K562 (cell line): ENCODE measurements around the gene SNCG.

Experiments
- CEBPG ChIP-seq, 3 experiments: fragments of 200-800 bp in 1 of 3; sonication (Bioruptor generic) in 1 of 3; sonication (generic) in 1 of 3; formaldehyde crosslinking in 1 of 3; IDR thresholded peaks in 2 of 3; conservative IDR thresholded peaks in 1 of 3; 2 replicates each; pipeline versions ENCODE4 v1.6.1 to v1.8.0; 2016 to 2022; ENCODE audit warnings: missing compliant biosample characterization in 2 of 3, missing genetic modification characterization in 2 of 3, mild to moderate bottlenecking in 1 of 3, missing genetic modification reagents in 1 of 3
- ESRRA ChIP-seq: fragments of 450-650 bp; IDR thresholded peaks from 2 replicates; pipeline ENCODE4 v1.6.1; 2014; ENCODE audit warnings: low read depth, mild to moderate bottlenecking, moderate library complexity, borderline replicate concordance
- GTF2F1 ChIP-seq: IDR thresholded peaks from 2 replicates; pipeline ENCODE4 v1.6.1; 2011; ENCODE audit warnings: low read depth, low read length, improper control_type of control experiment
- KLF16 ChIP-seq: IDR thresholded peaks from 2 replicates; pipeline ENCODE4 v1.6.1; 2016; ENCODE audit warnings: antibody characterized with exemption
- LEF1 ChIP-seq: fragments of 450-650 bp; IDR thresholded peaks from 2 replicates; pipeline ENCODE4 v1.6.1; 2016; ENCODE audit warnings: mild to moderate bottlenecking
- MECOM ChIP-seq: fragments of 250-450 bp; sonication (Bioruptor Pico); IDR thresholded peaks from 2 replicates; pipeline ENCODE4 v1.8.0; 2022; ENCODE audit warnings: inconsistent platforms
- MYC ChIP-seq, 2 experiments: fragments of 250-450 bp in 1 of 2; sonication (Bioruptor Pico) in 1 of 2; IDR thresholded peaks; 2 replicates each; pipeline versions ENCODE4 v1.5.1 to v1.6.1; 2012 to 2021; ENCODE audit warnings: low read depth in 2 of 2, borderline replicate concordance in 1 of 2, improper control_type of control experiment in 1 of 2, low read length in 1 of 2, mild to moderate bottlenecking in 1 of 2, moderate library complexity in 1 of 2
- SP2 ChIP-seq: IDR thresholded peaks from 2 replicates; pipeline ENCODE4 v1.6.1; 2011; ENCODE audit warnings: mild to moderate bottlenecking, low read depth, low read length, moderate library complexity; ENCODE audit not compliant: poor library complexity, severe bottlenecking; ENCODE audit errors: extremely low read depth
- SRSF1 ChIP-seq: fragments of 200-400 bp; formaldehyde crosslinking; IDR thresholded peaks from 2 replicates; pipeline ENCODE4 v1.6.1; 2017; ENCODE audit warnings: mild to moderate bottlenecking, low read depth, low read length, moderate library complexity
- TF ChIP-seq, protein P1 (sequence below): sonication (generic); formaldehyde crosslinking; IDR thresholded peaks from 2 replicates; pipeline ENCODE4 v1.8.1; 2023; ENCODE audit warnings: mild to moderate bottlenecking, missing genetic modification reagents
- TF ChIP-seq, protein P2 (sequence below): sonication (generic); formaldehyde crosslinking; IDR thresholded peaks from 2 replicates; pipeline ENCODE4 v1.5.0; 2020; ENCODE audit warnings: missing genetic modification reagents
- TF ChIP-seq, protein P3 (sequence below), 2 experiments: fragments of 450-650 bp in 1 of 2; sonication (generic) in 1 of 2; formaldehyde crosslinking in 1 of 2; IDR thresholded peaks in 1 of 2; conservative IDR thresholded peaks in 1 of 2; 2 replicates each; pipeline versions ENCODE4 v1.6.1 to v1.8.1; 2016 to 2023; ENCODE audit warnings: mild to moderate bottlenecking in 2 of 2, moderate library complexity in 2 of 2, inconsistent platforms in 1 of 2, missing genetic modification reagents in 1 of 2
- TF ChIP-seq, protein P4 (sequence below): fragments of 250-450 bp; sonication (Bioruptor Pico); IDR thresholded peaks from 2 replicates; pipeline ENCODE4 v1.4.0; 2020; ENCODE audit warnings: mild to moderate bottlenecking, moderate library complexity
- TF ChIP-seq, protein P5 (sequence below), 3 experiments: fragments of 200-800 bp in 1 of 3; sonication (Bioruptor generic) in 1 of 3; sonication (generic) in 1 of 3; formaldehyde crosslinking in 1 of 3; IDR thresholded peaks; 2 replicates each; pipeline versions ENCODE4 v1.6.1 to v1.8.0; 2016 to 2022; ENCODE audit warnings: mild to moderate bottlenecking in 2 of 3, missing compliant biosample characterization in 2 of 3, missing genetic modification characterization in 2 of 3, missing genetic modification reagents in 1 of 3

DNA sequence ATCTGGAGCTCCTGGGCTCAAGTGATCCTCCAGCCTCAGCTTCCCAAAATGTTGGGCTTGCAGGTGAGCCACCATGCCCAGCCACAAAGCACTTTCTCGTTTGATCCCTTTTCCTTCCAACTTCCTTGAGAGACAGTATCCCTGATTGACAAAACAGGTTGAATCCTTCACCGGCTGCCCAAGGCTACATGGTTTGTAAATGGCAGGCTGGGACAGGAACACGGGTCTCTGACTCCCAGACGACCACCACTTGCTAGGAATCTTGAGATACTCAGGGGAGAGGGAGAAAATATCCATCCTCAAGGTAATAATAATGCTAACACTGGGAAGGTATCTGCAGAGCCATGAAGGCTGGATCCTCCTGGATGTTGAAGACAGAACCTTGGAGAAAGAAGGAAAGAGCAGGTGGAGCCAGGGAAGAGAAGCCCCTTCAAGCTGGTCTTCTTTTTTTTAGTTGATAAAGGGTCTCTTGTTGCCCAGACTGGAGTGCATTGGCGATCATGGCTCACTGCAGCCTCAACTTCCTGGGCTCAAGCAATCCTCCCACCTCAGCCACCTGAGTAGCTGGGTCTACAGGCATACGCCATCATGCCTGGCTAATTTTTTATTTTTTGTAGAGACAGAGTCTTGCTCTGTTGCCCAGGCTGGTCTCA lies 20.8 kb upstream of the SNCG start:
- TF ChIP-seq SP2 (no peak), SRSF1 (no peak), GTF2F1 (no peak), MYC (IDR thresholded peaks at IDR 0.05; ENCODE audit: low read depth, low read length) (no peak), MYC (CRISPR knock-in tag; IDR thresholded peaks at IDR 0.05; ENCODE audit: borderline replicate concordance, low read depth) (no peak), CEBPG (CRISPR knock-in tag; IDR thresholded peaks at IDR 0.05) (no peak), CEBPG (tag; conservative IDR thresholded peaks at IDR 0.05 in 1 of 2, IDR thresholded peaks at IDR 0.05 in 1 of 2) (no peak), ESRRA (no peak), LEF1 (no peak), MECOM (no peak), KLF16 (no peak)
- TF ChIP-seq, protein P1, sequence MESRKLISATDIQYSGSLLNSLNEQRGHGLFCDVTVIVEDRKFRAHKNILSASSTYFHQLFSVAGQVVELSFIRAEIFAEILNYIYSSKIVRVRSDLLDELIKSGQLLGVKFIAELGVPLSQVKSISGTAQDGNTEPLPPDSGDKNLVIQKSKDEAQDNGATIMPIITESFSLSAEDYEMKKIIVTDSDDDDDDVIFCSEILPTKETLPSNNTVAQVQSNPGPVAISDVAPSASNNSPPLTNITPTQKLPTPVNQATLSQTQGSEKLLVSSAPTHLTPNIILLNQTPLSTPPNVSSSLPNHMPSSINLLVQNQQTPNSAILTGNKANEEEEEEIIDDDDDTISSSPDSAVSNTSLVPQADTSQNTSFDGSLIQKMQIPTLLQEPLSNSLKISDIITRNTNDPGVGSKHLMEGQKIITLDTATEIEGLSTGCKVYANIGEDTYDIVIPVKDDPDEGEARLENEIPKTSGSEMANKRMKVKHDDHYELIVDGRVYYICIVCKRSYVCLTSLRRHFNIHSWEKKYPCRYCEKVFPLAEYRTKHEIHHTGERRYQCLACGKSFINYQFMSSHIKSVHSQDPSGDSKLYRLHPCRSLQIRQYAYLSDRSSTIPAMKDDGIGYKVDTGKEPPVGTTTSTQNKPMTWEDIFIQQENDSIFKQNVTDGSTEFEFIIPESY (CRISPR knock-in tag): no peak
- TF ChIP-seq, protein P2, sequence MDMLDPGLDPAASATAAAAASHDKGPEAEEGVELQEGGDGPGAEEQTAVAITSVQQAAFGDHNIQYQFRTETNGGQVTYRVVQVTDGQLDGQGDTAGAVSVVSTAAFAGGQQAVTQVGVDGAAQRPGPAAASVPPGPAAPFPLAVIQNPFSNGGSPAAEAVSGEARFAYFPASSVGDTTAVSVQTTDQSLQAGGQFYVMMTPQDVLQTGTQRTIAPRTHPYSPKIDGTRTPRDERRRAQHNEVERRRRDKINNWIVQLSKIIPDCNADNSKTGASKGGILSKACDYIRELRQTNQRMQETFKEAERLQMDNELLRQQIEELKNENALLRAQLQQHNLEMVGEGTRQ (CRISPR knock-in tag): no peak
- TF ChIP-seq, protein P3, sequence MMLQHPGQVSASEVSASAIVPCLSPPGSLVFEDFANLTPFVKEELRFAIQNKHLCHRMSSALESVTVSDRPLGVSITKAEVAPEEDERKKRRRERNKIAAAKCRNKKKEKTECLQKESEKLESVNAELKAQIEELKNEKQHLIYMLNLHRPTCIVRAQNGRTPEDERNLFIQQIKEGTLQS (IDR thresholded peaks at IDR 0.05): no peak
- TF ChIP-seq, protein P3 (CRISPR knock-in tag; conservative IDR thresholded peaks at IDR 0.05): no peak
- TF ChIP-seq, protein P4, sequence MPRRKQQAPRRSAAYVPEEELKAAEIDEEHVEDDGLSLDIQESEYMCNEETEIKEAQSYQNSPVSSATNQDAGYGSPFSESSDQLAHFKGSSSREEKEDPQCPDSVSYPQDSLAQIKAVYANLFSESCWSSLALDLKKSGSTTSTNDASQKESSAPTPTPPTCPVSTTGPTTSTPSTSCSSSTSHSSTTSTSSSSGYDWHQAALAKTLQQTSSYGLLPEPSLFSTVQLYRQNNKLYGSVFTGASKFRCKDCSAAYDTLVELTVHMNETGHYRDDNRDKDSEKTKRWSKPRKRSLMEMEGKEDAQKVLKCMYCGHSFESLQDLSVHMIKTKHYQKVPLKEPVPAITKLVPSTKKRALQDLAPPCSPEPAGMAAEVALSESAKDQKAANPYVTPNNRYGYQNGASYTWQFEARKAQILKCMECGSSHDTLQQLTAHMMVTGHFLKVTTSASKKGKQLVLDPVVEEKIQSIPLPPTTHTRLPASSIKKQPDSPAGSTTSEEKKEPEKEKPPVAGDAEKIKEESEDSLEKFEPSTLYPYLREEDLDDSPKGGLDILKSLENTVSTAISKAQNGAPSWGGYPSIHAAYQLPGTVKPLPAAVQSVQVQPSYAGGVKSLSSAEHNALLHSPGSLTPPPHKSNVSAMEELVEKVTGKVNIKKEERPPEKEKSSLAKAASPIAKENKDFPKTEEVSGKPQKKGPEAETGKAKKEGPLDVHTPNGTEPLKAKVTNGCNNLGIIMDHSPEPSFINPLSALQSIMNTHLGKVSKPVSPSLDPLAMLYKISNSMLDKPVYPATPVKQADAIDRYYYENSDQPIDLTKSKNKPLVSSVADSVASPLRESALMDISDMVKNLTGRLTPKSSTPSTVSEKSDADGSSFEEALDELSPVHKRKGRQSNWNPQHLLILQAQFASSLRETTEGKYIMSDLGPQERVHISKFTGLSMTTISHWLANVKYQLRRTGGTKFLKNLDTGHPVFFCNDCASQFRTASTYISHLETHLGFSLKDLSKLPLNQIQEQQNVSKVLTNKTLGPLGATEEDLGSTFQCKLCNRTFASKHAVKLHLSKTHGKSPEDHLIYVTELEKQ (CRISPR knock-in tag): no peak
- TF ChIP-seq, protein P5, sequence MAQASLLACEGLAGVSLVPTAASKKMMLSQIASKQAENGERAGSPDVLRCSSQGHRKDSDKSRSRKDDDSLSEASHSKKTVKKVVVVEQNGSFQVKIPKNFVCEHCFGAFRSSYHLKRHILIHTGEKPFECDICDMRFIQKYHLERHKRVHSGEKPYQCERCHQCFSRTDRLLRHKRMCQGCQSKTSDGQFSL (CRISPR knock-in tag; IDR thresholded peaks at IDR 0.05): no peak
- TF ChIP-seq, protein P5 (tag; IDR thresholded peaks at IDR 0.05): no peak
